Uterus (tissue), 2 donors: Measurements from ENCODE around the gene ST6GAL2.

Source experiments
- POLR2A ChIP-seq, 2 donors: fragments of 450-650 bp; IDR thresholded peaks; one replicate each; pipeline ENCODE4 v1.6.1; 2016; ENCODE audit warnings: antibody characterized with exemption in 2 of 2, mild to moderate bottlenecking in 1 of 2, moderate library complexity in 1 of 2
- TF ChIP-seq, protein P1 (sequence below), 4 experiments: fragments of 200-600 bp in 2 of 4; fragments of 450-650 bp in 2 of 4; sonication (generic) in 2 of 4; IDR thresholded peaks; one replicate each; pipeline ENCODE4 v1.5.1; 2016 to 2019; ENCODE audit warnings: antibody characterized with exemption in 4 of 4, mild to moderate bottlenecking in 2 of 4, moderate library complexity in 1 of 4

DNA sequence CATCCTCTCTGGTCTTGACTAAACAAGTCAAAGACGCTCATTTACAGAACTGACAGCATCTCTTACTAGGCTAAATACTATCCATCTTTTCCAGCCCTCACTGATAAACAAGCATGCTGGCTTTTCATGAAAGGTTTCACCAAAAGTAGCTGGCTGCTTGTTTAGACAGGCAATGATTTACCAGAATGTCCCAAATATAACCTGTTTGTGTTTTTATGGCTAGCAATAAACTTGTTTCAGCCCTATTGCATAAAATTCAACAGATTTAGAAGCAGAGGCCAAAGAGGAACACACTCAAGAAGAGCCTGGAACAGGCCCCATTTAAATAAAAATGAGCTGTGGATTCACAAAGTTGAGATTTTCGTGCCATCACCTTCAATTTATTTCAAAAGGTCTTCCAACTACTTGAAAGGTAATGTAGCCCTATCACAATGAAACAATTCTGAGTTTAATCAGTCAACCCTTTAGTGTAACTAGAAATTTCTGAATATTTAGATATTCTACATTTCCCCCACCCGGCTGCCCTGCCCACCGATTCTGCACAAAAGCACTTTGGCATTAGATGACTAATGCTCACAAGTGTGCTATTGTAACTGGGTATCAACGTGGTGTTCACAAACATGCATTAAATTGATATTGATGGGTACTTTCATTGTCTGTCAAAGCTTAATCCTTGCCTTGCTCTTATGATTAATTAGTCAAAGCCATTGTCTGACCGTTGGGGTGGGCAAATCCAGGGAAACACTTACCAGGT lies 54.0 kb downstream of the ST6GAL2 start:
- no peak for TF ChIP-seq POLR2A (IDR thresholded peaks at IDR 0.05)
- TF ChIP-seq, protein P1, sequence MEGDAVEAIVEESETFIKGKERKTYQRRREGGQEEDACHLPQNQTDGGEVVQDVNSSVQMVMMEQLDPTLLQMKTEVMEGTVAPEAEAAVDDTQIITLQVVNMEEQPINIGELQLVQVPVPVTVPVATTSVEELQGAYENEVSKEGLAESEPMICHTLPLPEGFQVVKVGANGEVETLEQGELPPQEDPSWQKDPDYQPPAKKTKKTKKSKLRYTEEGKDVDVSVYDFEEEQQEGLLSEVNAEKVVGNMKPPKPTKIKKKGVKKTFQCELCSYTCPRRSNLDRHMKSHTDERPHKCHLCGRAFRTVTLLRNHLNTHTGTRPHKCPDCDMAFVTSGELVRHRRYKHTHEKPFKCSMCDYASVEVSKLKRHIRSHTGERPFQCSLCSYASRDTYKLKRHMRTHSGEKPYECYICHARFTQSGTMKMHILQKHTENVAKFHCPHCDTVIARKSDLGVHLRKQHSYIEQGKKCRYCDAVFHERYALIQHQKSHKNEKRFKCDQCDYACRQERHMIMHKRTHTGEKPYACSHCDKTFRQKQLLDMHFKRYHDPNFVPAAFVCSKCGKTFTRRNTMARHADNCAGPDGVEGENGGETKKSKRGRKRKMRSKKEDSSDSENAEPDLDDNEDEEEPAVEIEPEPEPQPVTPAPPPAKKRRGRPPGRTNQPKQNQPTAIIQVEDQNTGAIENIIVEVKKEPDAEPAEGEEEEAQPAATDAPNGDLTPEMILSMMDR (IDR thresholded peaks at IDR 0.05): no peak
